Stimulated activated CD4-positive, alpha-beta T cell treated with anti-CD3 and anti-CD28 coated beads, TNF-alpha, amount 100 ng/mL, for 4 hours (primary cell): Measurements from ENCODE around the gene FOXA2.

Source experiments
- DNase-seq, 3 experiments: peaks; one replicate each; pipeline ENCODE4 v3.0.0-alpha.2; 2020; ENCODE audit warnings: low read depth in 3 of 3

FOXA2 gene

GRCh38 chr20:22583773-22584521 is 425 bp downstream of the FOXA2 start:
- no peak for DNase-seq

GRCh38 chr20:22582964-22583772 is 1.2 kb downstream of the FOXA2 start:
- no peak for DNase-seq

- DNase-seq = no peak
These were observed 1.9 kb downstream of the FOXA2 start for GRCh38 chr20:22582386-22582963.

GRCh38 chr20:22581437-22582385 is 2.7 kb downstream of the FOXA2 start:
- no peak for DNase-seq

- DNase-seq = no peak
These were observed 4.4 kb downstream of the FOXA2 start for GRCh38 chr20:22579711-22580697.

GRCh38 chr20:22579119-22579427 is 5.3 kb downstream of the FOXA2 start:
- no peak for DNase-seq

- DNase-seq = no peak
These were observed 5.9 kb downstream of the FOXA2 start for GRCh38 chr20:22578221-22579118.

- no peak for DNase-seq
These were observed 6.7 kb downstream of the FOXA2 start for GRCh38 chr20:22577515-22578220.

GRCh38 chr20:22576733-22577514 is 7.4 kb downstream of the FOXA2 start:
- DNase-seq = no peak

GRCh38 chr20:22576273-22576672 is 8.1 kb downstream of the FOXA2 start:
- DNase-seq = no peak

GRCh38 chr20:22575737-22576136 is 8.6 kb downstream of the FOXA2 start:
- DNase-seq = no peak

GRCh38 chr20:22575087-22575721 is 9.2 kb downstream of the FOXA2 start:
- DNase-seq = no peak

GRCh38 chr20:22574545-22575086 is 9.8 kb downstream of the FOXA2 start:
- DNase-seq = no peak

GRCh38 chr20:22572491-22572890 is 11.9 kb downstream of the FOXA2 start:
- no peak for DNase-seq

GRCh38 chr20:22572023-22572422 is 12.3 kb downstream of the FOXA2 start:
- no peak for DNase-seq

- DNase-seq = no peak
These were observed 15.0 kb downstream of the FOXA2 start for GRCh38 chr20:22569353-22569752.

GRCh38 chr20:22568872-22569344 is 15.5 kb downstream of the FOXA2 start:
- DNase-seq = no peak
